Measurements from ENCODE around the gene ASPSCR1. TPM values are rescaled to one million over a fixed set of nuclear protein-coding genes. Genes with fewer than 3 reads are reported as not detected.
A peak's percentile ranks its signal among the peaks of the same experiment; 100 is the strongest.

ASPSCR1 gene
- total and polyA plus RNA-seq, 2 of the 13 experiments (the other 11 are each of a cell fraction or from before 2014, with no cell fraction given): 274 to 314 TPM

DNA sequence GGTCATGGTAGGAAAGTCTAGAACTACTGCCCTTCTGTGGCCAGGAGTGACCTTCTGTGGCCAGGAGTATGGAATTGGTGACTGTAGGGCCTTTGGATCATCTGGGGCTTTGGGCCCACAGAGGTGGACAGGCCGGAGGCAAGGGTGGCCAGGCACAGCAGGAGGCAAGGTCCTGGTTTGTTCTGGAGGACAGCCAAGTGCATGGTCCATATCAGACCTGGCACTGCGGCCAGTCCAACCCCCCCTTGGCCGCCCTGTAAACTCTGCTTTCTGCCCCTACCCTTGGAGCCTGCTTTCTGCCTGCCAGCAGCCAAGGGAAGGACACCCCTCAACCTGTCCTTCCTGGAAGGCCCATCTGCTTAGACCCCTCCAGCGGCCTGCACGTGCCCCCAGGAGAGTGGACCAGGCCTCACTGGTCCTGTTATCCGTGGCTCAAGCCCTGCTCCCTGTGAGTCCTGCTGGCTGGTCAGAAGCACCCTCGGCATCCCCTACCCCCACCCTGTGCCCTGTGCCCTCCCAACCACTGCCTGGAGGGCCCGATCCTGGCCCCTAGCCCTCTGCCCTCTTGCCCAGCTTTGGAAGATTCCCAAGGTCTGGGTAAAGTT is 62.4 kb downstream of the ASPSCR1 start (continued):
- TF ChIP-seq, protein P1, sequence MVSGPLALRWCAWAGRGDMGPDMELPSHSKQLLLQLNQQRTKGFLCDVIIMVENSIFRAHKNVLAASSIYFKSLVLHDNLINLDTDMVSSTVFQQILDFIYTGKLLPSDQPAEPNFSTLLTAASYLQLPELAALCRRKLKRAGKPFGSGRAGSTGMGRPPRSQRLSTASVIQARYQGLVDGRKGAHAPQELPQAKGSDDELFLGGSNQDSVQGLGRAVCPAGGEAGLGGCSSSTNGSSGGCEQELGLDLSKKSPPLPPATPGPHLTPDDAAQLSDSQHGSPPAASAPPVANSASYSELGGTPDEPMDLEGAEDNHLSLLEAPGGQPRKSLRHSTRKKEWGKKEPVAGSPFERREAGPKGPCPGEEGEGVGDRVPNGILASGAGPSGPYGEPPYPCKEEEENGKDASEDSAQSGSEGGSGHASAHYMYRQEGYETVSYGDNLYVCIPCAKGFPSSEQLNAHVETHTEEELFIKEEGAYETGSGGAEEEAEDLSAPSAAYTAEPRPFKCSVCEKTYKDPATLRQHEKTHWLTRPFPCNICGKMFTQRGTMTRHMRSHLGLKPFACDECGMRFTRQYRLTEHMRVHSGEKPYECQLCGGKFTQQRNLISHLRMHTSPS (CRISPR knock-in tag; IDR thresholded peaks at IDR 0.05; ENCODE audit: low read depth): peak; percentile 95
- TF ChIP-seq HNRNPUL1 (IDR thresholded peaks at IDR 0.05; ENCODE audit: low read depth, low read length): no peak
- no peak for TF ChIP-seq ZNF552 (CRISPR knock-in tag; IDR thresholded peaks at IDR 0.05; ENCODE audit: borderline replicate concordance)
- TF ChIP-seq ZNF790 (CRISPR knock-in tag; IDR thresholded peaks at IDR 0.05; ENCODE audit: borderline replicate concordance): no peak
- no peak for TF ChIP-seq ZNF569 (CRISPR knock-in tag; IDR thresholded peaks at IDR 0.05; ENCODE audit: borderline replicate concordance)
- no peak for TF ChIP-seq NCOA1 (CRISPR knock-in tag; IDR thresholded peaks at IDR 0.05)
- TF ChIP-seq SNRNP70 (IDR thresholded peaks at IDR 0.05; ENCODE audit: low read depth, low read length): no peak
- TF ChIP-seq MIER3 (CRISPR knock-in tag; IDR thresholded peaks at IDR 0.05; ENCODE audit: borderline replicate concordance): no peak
- TF ChIP-seq ZC3H4 (CRISPR knock-in tag; IDR thresholded peaks at IDR 0.05; ENCODE audit: borderline replicate concordance): no peak
- TF ChIP-seq FOXJ3 (CRISPR knock-in tag; IDR thresholded peaks at IDR 0.05; ENCODE audit: borderline replicate concordance): no peak
- TF ChIP-seq YEATS4 (CRISPR knock-in tag; IDR thresholded peaks at IDR 0.05; ENCODE audit: borderline replicate concordance): no peak
- TF ChIP-seq ZNF33A (CRISPR knock-in tag; IDR thresholded peaks at IDR 0.05; ENCODE audit: borderline replicate concordance): no peak
- TF ChIP-seq, protein P2, sequence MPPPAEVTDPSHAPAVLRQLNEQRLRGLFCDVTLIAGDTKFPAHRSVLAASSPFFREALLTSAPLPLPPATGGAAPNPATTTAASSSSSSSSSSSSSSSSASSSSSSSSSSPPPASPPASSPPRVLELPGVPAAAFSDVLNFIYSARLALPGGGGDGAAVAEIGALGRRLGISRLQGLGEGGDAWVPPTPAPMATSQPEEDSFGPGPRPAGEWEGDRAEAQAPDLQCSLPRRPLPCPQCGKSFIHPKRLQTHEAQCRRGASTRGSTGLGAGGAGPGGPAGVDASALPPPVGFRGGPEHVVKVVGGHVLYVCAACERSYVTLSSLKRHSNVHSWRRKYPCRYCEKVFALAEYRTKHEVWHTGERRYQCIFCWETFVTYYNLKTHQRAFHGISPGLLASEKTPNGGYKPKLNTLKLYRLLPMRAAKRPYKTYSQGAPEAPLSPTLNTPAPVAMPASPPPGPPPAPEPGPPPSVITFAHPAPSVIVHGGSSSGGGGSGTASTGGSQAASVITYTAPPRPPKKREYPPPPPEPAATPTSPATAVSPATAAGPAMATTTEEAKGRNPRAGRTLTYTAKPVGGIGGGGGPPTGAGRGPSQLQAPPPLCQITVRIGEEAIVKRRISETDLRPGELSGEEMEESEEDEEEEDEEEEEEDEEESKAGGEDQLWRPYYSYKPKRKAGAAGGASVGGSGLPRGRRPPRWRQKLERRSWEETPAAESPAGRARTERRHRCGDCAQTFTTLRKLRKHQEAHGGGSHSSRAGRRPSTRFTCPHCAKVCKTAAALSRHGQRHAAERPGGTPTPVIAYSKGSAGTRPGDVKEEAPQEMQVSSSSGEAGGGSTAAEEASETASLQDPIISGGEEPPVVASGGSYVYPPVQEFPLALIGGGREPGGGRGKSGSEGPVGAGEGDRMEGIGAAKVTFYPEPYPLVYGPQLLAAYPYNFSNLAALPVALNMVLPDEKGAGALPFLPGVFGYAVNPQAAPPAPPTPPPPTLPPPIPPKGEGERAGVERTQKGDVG (CRISPR knock-in tag; IDR thresholded peaks at IDR 0.05; ENCODE audit: borderline replicate concordance): no peak
- no peak for TF ChIP-seq ZNF850 (CRISPR knock-in tag; conservative IDR thresholded peaks at IDR 0.05)
- TF ChIP-seq SP5 (CRISPR knock-in tag; IDR thresholded peaks at IDR 0.05; ENCODE audit: borderline replicate concordance, low read depth): no peak
- no peak for TF ChIP-seq ZNF792 (CRISPR knock-in tag; IDR thresholded peaks at IDR 0.05)
- TF ChIP-seq JUND (CRISPR knock-in tag; IDR thresholded peaks at IDR 0.05): no peak
- peak; percentile 97 for TF ChIP-seq HNRNPL (IDR thresholded peaks at IDR 0.05; ENCODE audit: low read depth, low read length)
- TF ChIP-seq, protein P3, sequence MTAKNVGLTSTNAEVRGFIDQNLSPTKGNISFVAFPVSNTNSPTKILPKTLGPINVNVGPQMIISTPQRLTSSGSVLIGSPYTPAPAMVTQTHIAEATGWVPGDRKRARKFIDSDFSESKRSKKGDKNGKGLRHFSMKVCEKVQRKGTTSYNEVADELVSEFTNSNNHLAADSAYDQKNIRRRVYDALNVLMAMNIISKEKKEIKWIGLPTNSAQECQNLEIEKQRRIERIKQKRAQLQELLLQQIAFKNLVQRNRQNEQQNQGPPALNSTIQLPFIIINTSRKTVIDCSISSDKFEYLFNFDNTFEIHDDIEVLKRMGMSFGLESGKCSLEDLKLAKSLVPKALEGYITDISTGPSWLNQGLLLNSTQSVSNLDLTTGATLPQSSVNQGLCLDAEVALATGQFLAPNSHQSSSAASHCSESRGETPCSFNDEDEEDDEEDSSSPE (CRISPR knock-in tag; IDR thresholded peaks at IDR 0.05): no peak
- no peak for TF ChIP-seq TAF15 (IDR thresholded peaks at IDR 0.05; ENCODE audit: low read depth, low read length, poor library complexity, severe bottlenecking)
- no peak for TF ChIP-seq ZNF710 (CRISPR knock-in tag; IDR thresholded peaks at IDR 0.05; ENCODE audit: borderline replicate concordance)
- TF ChIP-seq MAFF (IDR thresholded peaks at IDR 0.05; ENCODE audit: low read depth, low read length): no peak
- no peak for TF ChIP-seq ZNF24 (IDR thresholded peaks at IDR 0.05)
